ENCODE data around the gene VEGFD. TPM values are rescaled to one million over a fixed set of nuclear protein-coding genes. Genes with fewer than 3 reads are reported as not detected.

The VEGFD gene
- total RNA-seq, 1 donor = not detected

DNA sequence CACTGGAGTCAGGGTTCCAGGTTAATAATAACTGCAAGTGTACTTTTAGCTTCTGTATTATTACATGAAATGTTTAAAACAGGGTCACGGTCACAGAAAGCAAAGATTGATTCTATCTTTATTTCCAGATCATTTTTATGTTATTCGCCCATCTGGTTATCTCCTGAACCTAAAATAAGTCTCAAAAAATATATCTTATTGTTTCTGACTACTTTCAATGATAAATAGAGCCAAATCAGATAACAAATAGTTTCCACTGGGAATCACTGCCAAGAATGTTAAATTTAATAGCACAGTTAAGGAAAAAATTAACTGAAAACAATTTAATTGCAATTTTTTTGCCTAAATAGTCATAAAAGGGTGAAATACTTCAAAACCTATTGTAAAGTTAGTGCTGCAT, 17.2 kb upstream of the VEGFD start:
- no peak overlapping the region for H3K4me3 ChIP-seq (ENCODE audit: low read depth, low read length)
- TF ChIP-seq, protein P1, sequence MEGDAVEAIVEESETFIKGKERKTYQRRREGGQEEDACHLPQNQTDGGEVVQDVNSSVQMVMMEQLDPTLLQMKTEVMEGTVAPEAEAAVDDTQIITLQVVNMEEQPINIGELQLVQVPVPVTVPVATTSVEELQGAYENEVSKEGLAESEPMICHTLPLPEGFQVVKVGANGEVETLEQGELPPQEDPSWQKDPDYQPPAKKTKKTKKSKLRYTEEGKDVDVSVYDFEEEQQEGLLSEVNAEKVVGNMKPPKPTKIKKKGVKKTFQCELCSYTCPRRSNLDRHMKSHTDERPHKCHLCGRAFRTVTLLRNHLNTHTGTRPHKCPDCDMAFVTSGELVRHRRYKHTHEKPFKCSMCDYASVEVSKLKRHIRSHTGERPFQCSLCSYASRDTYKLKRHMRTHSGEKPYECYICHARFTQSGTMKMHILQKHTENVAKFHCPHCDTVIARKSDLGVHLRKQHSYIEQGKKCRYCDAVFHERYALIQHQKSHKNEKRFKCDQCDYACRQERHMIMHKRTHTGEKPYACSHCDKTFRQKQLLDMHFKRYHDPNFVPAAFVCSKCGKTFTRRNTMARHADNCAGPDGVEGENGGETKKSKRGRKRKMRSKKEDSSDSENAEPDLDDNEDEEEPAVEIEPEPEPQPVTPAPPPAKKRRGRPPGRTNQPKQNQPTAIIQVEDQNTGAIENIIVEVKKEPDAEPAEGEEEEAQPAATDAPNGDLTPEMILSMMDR (IDR thresholded peaks at IDR 0.05; ENCODE audit: insufficient read depth, low read depth, low read length) = no peak
- DNase-seq (ENCODE audit: low read depth) = no peak

DNA sequence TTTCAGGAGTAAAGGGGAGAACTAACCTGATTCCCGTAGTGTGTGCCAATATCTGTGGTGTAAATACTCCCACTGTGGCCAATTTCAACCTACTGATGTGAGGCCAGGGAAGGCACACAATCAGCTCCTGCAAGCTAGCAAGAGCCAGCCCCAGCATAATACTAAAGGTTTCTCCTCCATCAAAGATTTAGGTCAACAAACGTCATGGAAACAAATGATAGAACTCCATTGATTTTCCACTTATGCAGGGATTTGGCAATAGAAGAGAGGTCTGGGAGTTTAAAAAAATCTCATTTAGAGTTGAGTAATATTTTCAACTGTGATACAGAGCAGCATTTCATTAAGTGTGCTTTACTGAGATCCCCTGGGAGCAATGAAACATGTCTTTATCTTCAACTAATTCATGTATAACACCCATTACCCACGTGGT, 15.8 kb upstream of the VEGFD start:
- TF ChIP-seq, protein P1 (IDR thresholded peaks at IDR 0.05; ENCODE audit: insufficient read depth, low read depth, low read length) = no peak
- H3K4me3 ChIP-seq (ENCODE audit: low read depth, low read length) = no peak overlapping the region
- DNase-seq (ENCODE audit: low read depth) = peak; percentile 25

DNA sequence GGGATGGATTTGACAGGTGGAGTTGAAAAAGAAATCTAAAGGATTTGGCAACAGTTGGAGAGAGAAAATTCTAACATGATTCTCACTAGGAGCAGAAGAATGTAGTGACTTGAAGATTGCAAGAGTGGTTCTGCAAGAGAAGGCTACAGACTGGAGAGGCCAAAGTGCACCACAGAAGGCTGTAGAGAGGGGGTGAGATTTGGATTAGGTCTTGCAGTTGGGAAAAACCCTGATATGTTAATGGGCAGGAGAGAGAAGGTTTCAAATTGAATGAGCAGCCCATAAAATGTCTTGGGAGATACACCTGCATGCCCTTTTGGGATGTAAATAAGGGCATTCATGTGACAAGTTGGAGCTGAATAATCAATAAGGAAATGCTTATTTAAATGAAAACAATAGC, 14.7 kb upstream of the VEGFD start:
- TF ChIP-seq, protein P1 (IDR thresholded peaks at IDR 0.05; ENCODE audit: insufficient read depth, low read depth, low read length) = no peak
- no peak overlapping the region for H3K4me3 ChIP-seq (ENCODE audit: low read depth, low read length)
- DNase-seq (ENCODE audit: low read depth) = no peak

GRCh38 chrX:15395789-15396188, 11.6 kb upstream of the VEGFD start:
- DNase-seq (ENCODE audit: low read depth) = no peak
- no peak overlapping the region for H3K4me3 ChIP-seq (ENCODE audit: low read depth, low read length)
- TF ChIP-seq, protein P1 (IDR thresholded peaks at IDR 0.05; ENCODE audit: insufficient read depth, low read depth, low read length) = no peak

- no peak overlapping the region for H3K4me3 ChIP-seq (ENCODE audit: low read depth, low read length)
- TF ChIP-seq, protein P1 (IDR thresholded peaks at IDR 0.05; ENCODE audit: insufficient read depth, low read depth, low read length) = no peak
- no peak for DNase-seq (ENCODE audit: low read depth)
Measured at GRCh38 chrX:15391850-15392249, 7.6 kb upstream of the VEGFD start.

- no peak overlapping the region for H3K4me3 ChIP-seq (ENCODE audit: low read depth, low read length)
- no peak for DNase-seq (ENCODE audit: low read depth)
- TF ChIP-seq, protein P1 (IDR thresholded peaks at IDR 0.05; ENCODE audit: insufficient read depth, low read depth, low read length) = peak; percentile 16
Measured at GRCh38 chrX:15382813-15383212, 1.4 kb downstream of the VEGFD start.

GRCh38 chrX:15376956-15377355, 7.3 kb downstream of the VEGFD start:
- TF ChIP-seq, protein P1 (IDR thresholded peaks at IDR 0.05; ENCODE audit: insufficient read depth, low read depth, low read length) = no peak
- H3K4me3 ChIP-seq (ENCODE audit: low read depth, low read length) = no peak overlapping the region
- DNase-seq (ENCODE audit: low read depth) = peak; percentile 2
